Right atrium auricular region (tissue), 2 donors: ENCODE measurements around the gene NACC2. TPM values are rescaled to one million over a fixed set of nuclear protein-coding genes. Genes with fewer than 3 reads are reported as not detected.

Experiments used
- DNase-seq: peaks from one replicate; pipeline ENCODE4 v3.0.0-alpha.2; 2019; ENCODE audit warnings: low spot score
- H3K27ac ChIP-seq, 2 donors: fragments of 200-600 bp; sonication (generic); 1 replicate in 1 of 2; 2 replicates in 1 of 2; pipeline ENCODE4 v1.5.1; 2016 to 2019
- H3K27me3 ChIP-seq, 2 donors: fragments of 200-600 bp; sonication (generic); one replicate each; pipeline versions ENCODE4 v1.5.1 to v1.6.0; 2017 to 2019
- H3K36me3 ChIP-seq: fragments of 200-600 bp; sonication (generic); one replicate; pipeline ENCODE4 v1.5.1; 2016
- H3K4me1 ChIP-seq, 2 donors: fragments of 200-600 bp; sonication (generic); one replicate each; pipeline versions ENCODE4 v1.5.1 to v1.6.0; 2017 to 2019
- H3K4me3 ChIP-seq, 2 donors: fragments of 200-600 bp; sonication (generic); 1 replicate in 1 of 2; 2 replicates in 1 of 2; pipeline ENCODE4 v1.5.1; 2017 to 2019; ENCODE audit warnings: mild to moderate bottlenecking in 1 of 2, moderate library complexity in 1 of 2
- H3K9me3 ChIP-seq, 2 donors: fragments of 200-600 bp; sonication (generic); one replicate each; pipeline ENCODE4 v1.5.1; 2019
- CTCF ChIP-seq, 2 donors: fragments of 200-600 bp; sonication (generic); IDR thresholded peaks; one replicate each; pipeline ENCODE4 v1.5.1; 2019; ENCODE audit warnings: antibody characterized with exemption in 2 of 2
- total RNA-seq, 2 donors: library from RNA; depleted of rRNA; stranded (reverse); fragments of >200 nt; gene quantifications; one replicate each; pipeline ENCODE4 v1.1.0, GENCODE V29; 2016

Gene NACC2
- total RNA-seq, 2 donors from 2014 or later, result 49.1 to 55.5 TPM

DNA sequence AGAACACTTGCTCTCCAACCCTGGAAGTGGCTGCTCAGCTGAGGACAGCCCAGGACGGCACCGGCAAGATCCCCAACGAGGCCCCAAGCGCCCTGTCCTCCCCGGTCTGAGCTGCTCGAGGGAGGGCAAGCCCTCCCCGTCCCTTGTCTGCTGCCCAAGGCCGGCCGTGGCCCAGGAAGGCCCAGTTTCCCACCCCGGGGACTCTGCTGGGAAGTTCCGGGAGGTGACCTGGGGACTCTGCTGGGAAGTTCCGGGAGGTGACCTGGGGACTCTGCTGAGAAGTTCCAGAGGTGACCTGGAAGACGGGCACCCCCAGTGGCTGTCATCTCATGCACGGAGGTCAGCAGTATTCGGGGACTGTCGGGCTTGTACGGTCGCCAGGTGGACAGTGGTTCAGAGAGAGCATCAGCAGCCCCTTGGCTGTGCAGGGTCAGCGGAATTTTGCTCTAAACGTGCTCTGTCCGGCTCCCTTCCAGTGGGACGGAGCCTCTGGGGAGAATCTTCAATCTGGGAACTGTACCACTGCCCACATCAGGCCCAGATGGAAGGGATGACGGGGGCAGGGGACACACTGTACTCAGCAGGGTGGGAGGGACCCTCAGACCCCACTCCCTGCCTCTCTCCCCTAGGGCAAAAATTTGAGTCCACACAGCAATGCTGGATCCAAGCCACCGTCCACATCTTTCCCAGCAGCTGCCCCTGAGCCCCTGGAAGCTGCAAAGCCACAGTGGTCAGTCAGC is 7.2 kb downstream of the NACC2 start:
- Histone ChIP-seq H3K27me3 (no peaks in the 10 kb centered on the region), H3K27ac (peak overlapping the region; percentile 90 to 99), H3K4me1 (peaks cover 0 to 84% of the 10 kb centered on the region in 2 donors), H3K9me3 (no peaks in the 10 kb centered on the region), H3K36me3 (no peaks in the 10 kb centered on the region), H3K4me3 (no peak overlapping the region)
- no peak for DNase-seq
- TF ChIP-seq CTCF (IDR thresholded peaks at IDR 0.05), result no peak

DNA sequence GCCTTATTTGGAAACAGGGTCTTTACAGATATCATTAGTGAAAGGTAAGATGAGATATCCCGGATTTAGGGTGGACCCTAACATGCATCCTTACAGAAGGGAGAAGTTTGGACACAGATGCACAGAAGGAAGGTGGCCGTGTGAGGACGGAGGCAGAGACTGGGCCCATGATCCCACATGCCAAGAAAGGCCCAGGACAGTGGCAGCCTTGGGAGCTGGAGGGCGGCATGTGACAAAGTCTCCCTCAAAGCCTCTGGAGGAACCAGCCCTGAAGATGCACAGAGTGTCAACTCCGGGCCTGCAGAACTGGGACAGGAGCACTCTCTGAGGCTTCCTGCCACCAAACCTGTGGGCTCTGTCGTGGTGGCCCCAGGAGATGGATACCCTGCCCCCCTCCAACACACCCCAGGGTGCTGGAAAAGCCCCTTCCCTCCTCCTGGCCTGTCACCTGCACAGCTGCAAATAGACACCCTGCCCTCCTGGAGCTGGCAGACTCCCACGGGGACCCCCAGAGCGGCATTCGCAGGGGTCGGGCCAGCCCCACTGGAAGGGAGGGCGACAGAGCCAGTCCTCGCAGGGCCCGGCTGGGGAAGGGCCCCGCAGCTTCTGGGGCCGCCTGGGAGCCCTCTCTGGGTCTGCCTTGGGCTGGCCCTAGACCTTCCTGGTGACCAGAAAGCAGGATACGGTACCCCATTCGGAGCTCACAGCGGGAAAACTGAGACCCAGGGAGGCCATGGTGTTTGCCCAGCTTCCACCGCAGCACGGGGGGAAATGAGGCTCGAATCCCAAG is 7.9 kb downstream of the NACC2 start:
- Histone ChIP-seq H3K4me3 (no peak overlapping the region), H3K27me3 (no peaks in the 10 kb centered on the region), H3K4me1 (peaks cover 0 to 84% of the 10 kb centered on the region in 2 donors), H3K9me3 (no peaks in the 10 kb centered on the region), H3K27ac (peak overlapping the region; percentile 90 to 99), H3K36me3 (no peaks in the 10 kb centered on the region)
- no peak for DNase-seq
- TF ChIP-seq CTCF (IDR thresholded peaks at IDR 0.05), result no peak

- no peak overlapping the region for H3K4me3 ChIP-seq
- peaks cover 0 to 84% of the 10 kb centered on the region in 2 donors for H3K4me1 ChIP-seq
Observed at GRCh38 chr9:136086213-136086881, 8.7 kb downstream of the NACC2 start.

DNA sequence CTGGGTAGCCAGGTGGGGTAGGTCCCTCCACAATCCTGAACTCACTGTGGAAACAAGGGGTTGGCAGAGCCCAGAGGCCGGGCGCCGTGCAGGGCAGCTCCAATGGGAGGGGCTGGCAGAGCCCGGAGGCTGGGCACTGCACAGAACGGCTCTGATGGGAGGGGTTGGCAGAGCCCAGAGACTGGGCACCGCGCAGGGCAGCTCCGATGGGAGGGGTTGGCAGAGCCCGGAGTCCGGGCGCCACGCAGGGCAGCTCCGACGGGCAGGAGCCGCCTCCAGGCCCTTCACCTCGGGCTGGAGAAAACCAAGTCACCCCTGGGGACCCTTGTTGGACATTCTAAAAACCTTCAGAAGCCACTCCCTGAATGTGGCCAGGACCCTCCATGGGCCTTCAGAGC is 9.3 kb downstream of the NACC2 start:
- no peak for DNase-seq
- Histone ChIP-seq H3K27me3 (no peaks in the 10 kb centered on the region), H3K36me3 (no peaks in the 10 kb centered on the region), H3K27ac (peak overlapping the region; percentile 90 to 99), H3K4me3 (no peak overlapping the region), H3K4me1 (peaks cover 0 to 79% of the 10 kb centered on the region in 2 donors), H3K9me3 (no peaks in the 10 kb centered on the region)
- TF ChIP-seq CTCF (IDR thresholded peaks at IDR 0.05), result no peak

More at GRCh38 chr9:136086213-136086881, 8.7 kb downstream of the NACC2 start:
- TF ChIP-seq CTCF (IDR thresholded peaks at IDR 0.05), result no peak
- Histone ChIP-seq H3K9me3 (no peaks in the 10 kb centered on the region), H3K27me3 (no peaks in the 10 kb centered on the region), H3K27ac (peak overlapping the region; percentile 90 to 99), H3K36me3 (no peaks in the 10 kb centered on the region)
- no peak for DNase-seq

DNA sequence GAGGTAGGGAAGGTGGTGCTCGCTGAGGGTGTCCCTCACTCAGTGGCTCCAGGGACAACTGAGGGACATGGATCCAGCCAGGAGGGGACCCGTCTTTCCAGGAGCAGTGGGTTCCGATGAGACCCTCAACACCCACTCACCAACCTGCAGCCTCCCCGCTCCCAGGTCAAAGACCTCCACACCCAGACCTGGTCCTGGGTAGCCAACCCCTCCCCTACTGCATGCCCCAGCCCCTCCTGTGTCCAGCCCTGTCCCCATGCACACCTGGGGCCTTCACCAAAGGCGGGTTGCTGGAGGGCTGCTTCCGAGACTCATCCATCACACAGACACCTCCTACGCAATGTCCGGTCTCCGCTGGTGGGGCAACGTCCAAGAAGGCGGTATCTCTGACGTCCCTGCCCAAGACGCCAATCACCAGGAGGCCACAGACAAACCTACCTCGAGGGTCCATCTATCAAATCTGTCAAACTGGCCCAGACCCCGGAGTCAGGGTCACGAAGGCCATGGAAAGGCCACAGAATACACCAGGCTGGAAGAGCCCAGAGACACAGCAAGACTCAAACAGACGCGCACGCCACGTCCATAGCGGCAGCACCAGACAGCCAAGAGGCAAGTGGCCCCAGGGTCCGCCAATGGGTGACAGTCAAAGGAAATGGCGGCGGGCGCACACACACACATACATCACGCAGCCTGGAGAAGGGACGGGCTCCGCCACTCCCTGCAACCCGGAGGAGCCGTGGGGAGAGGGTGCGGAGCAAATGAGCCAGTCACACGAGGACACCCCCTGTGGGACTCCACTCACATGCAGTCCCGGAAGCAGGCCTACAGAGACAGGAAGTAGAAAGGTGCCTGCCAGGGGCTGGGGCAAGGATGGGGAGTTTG is 10.8 kb downstream of the NACC2 start:
- TF ChIP-seq CTCF (IDR thresholded peaks at IDR 0.05), result no peak
- Histone ChIP-seq H3K27ac (no peak overlapping the region), H3K9me3 (no peaks in the 10 kb centered on the region), H3K27me3 (no peaks in the 10 kb centered on the region), H3K4me1 (peaks cover 0 to 74% of the 10 kb centered on the region in 2 donors), H3K36me3 (no peaks in the 10 kb centered on the region), H3K4me3 (no peak overlapping the region)
- no peak for DNase-seq
